Measurements from ENCODE around the gene CHID1.

GRCh38 chr11:855796-856195, 54.8 kb downstream of the CHID1 start:
- TF ChIP-seq, protein P1, sequence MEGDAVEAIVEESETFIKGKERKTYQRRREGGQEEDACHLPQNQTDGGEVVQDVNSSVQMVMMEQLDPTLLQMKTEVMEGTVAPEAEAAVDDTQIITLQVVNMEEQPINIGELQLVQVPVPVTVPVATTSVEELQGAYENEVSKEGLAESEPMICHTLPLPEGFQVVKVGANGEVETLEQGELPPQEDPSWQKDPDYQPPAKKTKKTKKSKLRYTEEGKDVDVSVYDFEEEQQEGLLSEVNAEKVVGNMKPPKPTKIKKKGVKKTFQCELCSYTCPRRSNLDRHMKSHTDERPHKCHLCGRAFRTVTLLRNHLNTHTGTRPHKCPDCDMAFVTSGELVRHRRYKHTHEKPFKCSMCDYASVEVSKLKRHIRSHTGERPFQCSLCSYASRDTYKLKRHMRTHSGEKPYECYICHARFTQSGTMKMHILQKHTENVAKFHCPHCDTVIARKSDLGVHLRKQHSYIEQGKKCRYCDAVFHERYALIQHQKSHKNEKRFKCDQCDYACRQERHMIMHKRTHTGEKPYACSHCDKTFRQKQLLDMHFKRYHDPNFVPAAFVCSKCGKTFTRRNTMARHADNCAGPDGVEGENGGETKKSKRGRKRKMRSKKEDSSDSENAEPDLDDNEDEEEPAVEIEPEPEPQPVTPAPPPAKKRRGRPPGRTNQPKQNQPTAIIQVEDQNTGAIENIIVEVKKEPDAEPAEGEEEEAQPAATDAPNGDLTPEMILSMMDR (IDR thresholded peaks at IDR 0.05; ENCODE audit: low read depth, low read length): no peak
- TF ChIP-seq, protein P2, sequence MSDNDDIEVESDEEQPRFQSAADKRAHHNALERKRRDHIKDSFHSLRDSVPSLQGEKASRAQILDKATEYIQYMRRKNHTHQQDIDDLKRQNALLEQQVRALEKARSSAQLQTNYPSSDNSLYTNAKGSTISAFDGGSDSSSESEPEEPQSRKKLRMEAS (IDR thresholded peaks at IDR 0.05; ENCODE audit: low read depth, low read length): no peak

Measured in NB4 (cell line).